ENCODE measurements around the gene GDI1.

The GDI1 gene

GRCh38 chrX:154401918-154402621 lies 34.9 kb upstream of the GDI1 start:
- H3K36me3 ChIP-seq (ENCODE audit: insufficient read depth, low read length) = peaks cover 21% of the 10 kb centered on the region; the same call in 1 of the 2 replicates
- no peaks in the 10 kb centered on the region; the same call in 1 of the 2 replicates for H3F3A ChIP-seq (ENCODE audit: low read depth)
- H4K20me1 ChIP-seq (ENCODE audit: insufficient read depth, low read length, poor library complexity, severe bottlenecking) = peaks cover 25% of the 10 kb centered on the region
- no peaks in the 10 kb centered on the region for H3K9me3 ChIP-seq (ENCODE audit: insufficient read depth, low read depth, low read length)
- H3K79me2 ChIP-seq (ENCODE audit: insufficient read depth, low read length) = peaks cover 31% of the 10 kb centered on the region
- H3K27me3 ChIP-seq (ENCODE audit: insufficient read depth, low read length, poor library complexity, severe bottlenecking) = peaks cover 8% of the 10 kb centered on the region
- peaks cover 13% of the 10 kb centered on the region for H3K4me1 ChIP-seq (ENCODE audit: insufficient read depth, low read length, poor library complexity, severe bottlenecking)
- no peak overlapping the region for H3K4me2 ChIP-seq (ENCODE audit: low read depth, low read length, poor library complexity, severe bottlenecking)
- H3K9me2 ChIP-seq (replicated peaks; ENCODE audit: low read depth, low read length) = no peaks in the 10 kb centered on the region
- H2AFZ ChIP-seq (ENCODE audit: low read length) = no peak overlapping the region
- no peak overlapping the region for H3K9ac ChIP-seq (ENCODE audit: low read depth, low read length, poor library complexity, severe bottlenecking)
- TF ChIP-seq, protein P1, sequence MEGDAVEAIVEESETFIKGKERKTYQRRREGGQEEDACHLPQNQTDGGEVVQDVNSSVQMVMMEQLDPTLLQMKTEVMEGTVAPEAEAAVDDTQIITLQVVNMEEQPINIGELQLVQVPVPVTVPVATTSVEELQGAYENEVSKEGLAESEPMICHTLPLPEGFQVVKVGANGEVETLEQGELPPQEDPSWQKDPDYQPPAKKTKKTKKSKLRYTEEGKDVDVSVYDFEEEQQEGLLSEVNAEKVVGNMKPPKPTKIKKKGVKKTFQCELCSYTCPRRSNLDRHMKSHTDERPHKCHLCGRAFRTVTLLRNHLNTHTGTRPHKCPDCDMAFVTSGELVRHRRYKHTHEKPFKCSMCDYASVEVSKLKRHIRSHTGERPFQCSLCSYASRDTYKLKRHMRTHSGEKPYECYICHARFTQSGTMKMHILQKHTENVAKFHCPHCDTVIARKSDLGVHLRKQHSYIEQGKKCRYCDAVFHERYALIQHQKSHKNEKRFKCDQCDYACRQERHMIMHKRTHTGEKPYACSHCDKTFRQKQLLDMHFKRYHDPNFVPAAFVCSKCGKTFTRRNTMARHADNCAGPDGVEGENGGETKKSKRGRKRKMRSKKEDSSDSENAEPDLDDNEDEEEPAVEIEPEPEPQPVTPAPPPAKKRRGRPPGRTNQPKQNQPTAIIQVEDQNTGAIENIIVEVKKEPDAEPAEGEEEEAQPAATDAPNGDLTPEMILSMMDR (conservative IDR thresholded peaks at IDR 0.05; ENCODE audit: low read length) = no peak
- TF ChIP-seq EZH2phosphoT487 (IDR thresholded peaks at IDR 0.05; ENCODE audit: borderline replicate concordance) = no peak
- no peak overlapping the region for H3K4me3 ChIP-seq (ENCODE audit: low read length, poor library complexity, severe bottlenecking)

DNA sequence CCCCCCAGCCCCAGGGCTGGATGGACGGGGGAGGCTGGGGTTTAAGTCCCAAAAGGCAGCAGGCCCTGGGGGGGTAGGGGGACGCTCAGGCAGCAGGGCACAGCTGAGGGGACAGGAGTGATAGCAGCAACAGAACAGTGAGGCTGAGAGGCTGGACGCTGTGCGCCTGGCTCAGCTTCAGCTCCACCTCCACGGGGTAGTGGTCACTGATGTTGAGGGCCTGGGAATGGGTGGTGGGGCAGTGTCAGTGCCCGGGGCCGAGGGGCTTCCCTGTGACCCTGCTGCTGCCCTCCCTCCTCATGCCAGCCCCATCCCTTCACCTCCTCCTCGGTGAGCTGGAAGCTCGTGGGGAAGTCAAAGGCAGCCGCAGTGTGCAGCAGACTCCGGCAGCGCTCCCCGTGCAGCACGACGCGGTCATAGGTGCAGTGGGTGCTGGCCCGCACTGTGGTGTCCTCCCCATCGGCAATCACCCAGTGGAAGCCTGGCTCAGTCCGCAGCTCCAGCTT lies 34.3 kb upstream of the GDI1 start:
- Histone ChIP-seq H3F3A (ENCODE audit: low read depth) (no peaks in the 10 kb centered on the region; the same call in 1 of the 2 replicates), H3K4me2 (ENCODE audit: low read depth, low read length, poor library complexity, severe bottlenecking) (no peak overlapping the region), H2AFZ (ENCODE audit: low read length) (no peak overlapping the region), H3K9ac (ENCODE audit: low read depth, low read length, poor library complexity, severe bottlenecking) (no peak overlapping the region), H4K20me1 (ENCODE audit: insufficient read depth, low read length, poor library complexity, severe bottlenecking) (peaks cover 25% of the 10 kb centered on the region), H3K4me3 (ENCODE audit: low read length, poor library complexity, severe bottlenecking) (no peak overlapping the region), H3K9me3 (ENCODE audit: insufficient read depth, low read depth, low read length) (no peaks in the 10 kb centered on the region), H3K79me2 (ENCODE audit: insufficient read depth, low read length) (peaks cover 28% of the 10 kb centered on the region), H3K4me1 (ENCODE audit: insufficient read depth, low read length, poor library complexity, severe bottlenecking) (peaks cover 13% of the 10 kb centered on the region), H3K9me2 (replicated peaks; ENCODE audit: low read depth, low read length) (no peaks in the 10 kb centered on the region), H3K36me3 (ENCODE audit: insufficient read depth, low read length) (peaks cover 21% of the 10 kb centered on the region; the same call in 1 of the 2 replicates), H3K27me3 (ENCODE audit: insufficient read depth, low read length, poor library complexity, severe bottlenecking) (peaks cover 8% of the 10 kb centered on the region)
- TF ChIP-seq, protein P1 (conservative IDR thresholded peaks at IDR 0.05; ENCODE audit: low read length) = no peak
- no peak for TF ChIP-seq EZH2phosphoT487 (IDR thresholded peaks at IDR 0.05; ENCODE audit: borderline replicate concordance)

DNA sequence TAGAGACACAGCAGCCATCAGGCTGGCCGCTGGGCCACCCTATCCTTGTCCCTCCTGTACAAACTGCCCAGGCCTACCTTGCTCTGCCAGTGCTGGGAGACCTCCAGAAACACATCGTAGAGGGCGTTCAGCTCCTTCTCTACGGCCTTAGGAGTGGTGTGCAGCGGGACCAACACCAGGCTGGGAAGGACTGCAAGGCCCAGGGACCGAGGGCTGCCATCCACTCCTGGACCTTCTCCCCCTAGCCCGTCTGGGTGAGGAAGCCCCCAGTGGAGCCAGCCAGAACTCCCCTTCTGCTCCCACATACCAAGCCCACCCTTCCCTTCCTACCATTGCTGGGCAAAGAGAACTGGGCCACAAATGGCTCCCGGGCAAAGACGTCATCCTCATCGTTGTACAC lies 33.8 kb upstream of the GDI1 start:
- no peak for TF ChIP-seq EZH2phosphoT487 (IDR thresholded peaks at IDR 0.05; ENCODE audit: borderline replicate concordance)
- TF ChIP-seq, protein P1 (conservative IDR thresholded peaks at IDR 0.05; ENCODE audit: low read length) = no peak
- no peak overlapping the region for H3K9ac ChIP-seq (ENCODE audit: low read depth, low read length, poor library complexity, severe bottlenecking)
- H3K36me3 ChIP-seq (ENCODE audit: insufficient read depth, low read length) = peaks cover 21% of the 10 kb centered on the region; the same call in 1 of the 2 replicates
- H3K4me2 ChIP-seq (ENCODE audit: low read depth, low read length, poor library complexity, severe bottlenecking) = no peak overlapping the region
- peaks cover 13% of the 10 kb centered on the region for H3K4me1 ChIP-seq (ENCODE audit: insufficient read depth, low read length, poor library complexity, severe bottlenecking)
- no peaks in the 10 kb centered on the region for H3F3A ChIP-seq (ENCODE audit: low read depth)
- H3K9me2 ChIP-seq (replicated peaks; ENCODE audit: low read depth, low read length) = no peaks in the 10 kb centered on the region
- H4K20me1 ChIP-seq (ENCODE audit: insufficient read depth, low read length, poor library complexity, severe bottlenecking) = peaks cover 25% of the 10 kb centered on the region
- no peak overlapping the region for H2AFZ ChIP-seq (ENCODE audit: low read length)
- peaks cover 8% of the 10 kb centered on the region for H3K27me3 ChIP-seq (ENCODE audit: insufficient read depth, low read length, poor library complexity, severe bottlenecking)
- H3K4me3 ChIP-seq (ENCODE audit: low read length, poor library complexity, severe bottlenecking) = no peak overlapping the region
- no peaks in the 10 kb centered on the region for H3K9me3 ChIP-seq (ENCODE audit: insufficient read depth, low read depth, low read length)
- H3K79me2 ChIP-seq (ENCODE audit: insufficient read depth, low read length) = peaks cover 28% of the 10 kb centered on the region
